GM21360 (cell line): Measurements from ENCODE around the gene HDAC4.

Experiments used
- ATAC-seq: cut with Tn5 transposase; IDR thresholded peaks from one replicate; pipeline ENCODE4 v1.9.1; 2021; ENCODE audit warnings: mild to moderate bottlenecking, moderate library complexity; ENCODE audit not compliant: unreplicated experiment

HDAC4 gene

GRCh38 chr2:239118675-239119211 lies 282.1 kb downstream of the HDAC4 start:
- ATAC-seq: no peak

- no peak for ATAC-seq
These were observed 282.6 kb downstream of the HDAC4 start for GRCh38 chr2:239118264-239118663.

GRCh38 chr2:239117831-239118230 lies 283.0 kb downstream of the HDAC4 start:
- no peak for ATAC-seq

GRCh38 chr2:239116456-239117246 lies 284.2 kb downstream of the HDAC4 start:
- ATAC-seq: no peak

GRCh38 chr2:239115616-239116015 lies 285.2 kb downstream of the HDAC4 start:
- ATAC-seq: no peak

GRCh38 chr2:239114616-239115265 lies 286.1 kb downstream of the HDAC4 start:
- ATAC-seq: no peak

GRCh38 chr2:239114119-239114581 lies 286.7 kb downstream of the HDAC4 start:
- ATAC-seq: no peak

GRCh38 chr2:239113615-239114014 lies 287.2 kb downstream of the HDAC4 start:
- ATAC-seq: no peak

- ATAC-seq: no peak
These were observed 287.6 kb downstream of the HDAC4 start for GRCh38 chr2:239113171-239113570.

- no peak for ATAC-seq
These were observed 288.6 kb downstream of the HDAC4 start for GRCh38 chr2:239112127-239112774.

GRCh38 chr2:239111401-239112100 lies 289.3 kb downstream of the HDAC4 start:
- no peak for ATAC-seq

- ATAC-seq: no peak
These were observed 290.2 kb downstream of the HDAC4 start for GRCh38 chr2:239110595-239111048.

GRCh38 chr2:239109928-239110545 lies 290.8 kb downstream of the HDAC4 start:
- no peak for ATAC-seq

GRCh38 chr2:239109041-239109927 lies 291.5 kb downstream of the HDAC4 start:
- no peak for ATAC-seq

- no peak for ATAC-seq
These were observed 292.4 kb downstream of the HDAC4 start for GRCh38 chr2:239108459-239108858.

- no peak for ATAC-seq
These were observed 292.9 kb downstream of the HDAC4 start for GRCh38 chr2:239107936-239108335.

- ATAC-seq: no peak
These were observed 293.9 kb downstream of the HDAC4 start for GRCh38 chr2:239106966-239107365.

GRCh38 chr2:239106314-239106908 lies 294.4 kb downstream of the HDAC4 start:
- no peak for ATAC-seq

GRCh38 chr2:239105234-239105633 lies 295.6 kb downstream of the HDAC4 start:
- no peak for ATAC-seq
